Mesendoderm (in vitro differentiated cells): ENCODE data around the gene RNU1-4.
A peak's percentile ranks its signal among the peaks of the same experiment; 100 is the strongest.
"Not testable (repeated sequence)": the region's sequence is repeated elsewhere in the genome, so short reads cannot be mapped to it uniquely, and the experiment has no call there.

Experiments
- DNase-seq: peaks from one replicate; pipeline ENCODE4 v3.0.0; 2013
- H2AK5ac ChIP-seq: 2 replicates; pipeline ENCODE4 v1.6.1; 2013; ENCODE audit warnings: low read length, inconsistent platforms
- H2BK120ac ChIP-seq: 2 replicates; pipeline ENCODE4 v1.6.1; 2013; ENCODE audit warnings: low read depth, mild to moderate bottlenecking, low read length, moderate library complexity, mixed read lengths
- H2BK15ac ChIP-seq: replicated peaks from 2 replicates; pipeline ENCODE4 v1.6.1; 2013; ENCODE audit warnings: low read depth, mild to moderate bottlenecking, moderate library complexity
- H2BK5ac ChIP-seq: 2 replicates; pipeline ENCODE4 v1.6.1; 2013; ENCODE audit warnings: low read length, inconsistent platforms
- H3K18ac ChIP-seq: 2 replicates; pipeline ENCODE4 v1.6.1; 2013; ENCODE audit warnings: mild to moderate bottlenecking, low read length, mixed read lengths
- H3K23ac ChIP-seq: one replicate; pipeline ENCODE4 v1.6.1; 2013; ENCODE audit warnings: low read length
- H3K27ac ChIP-seq: 2 replicates; pipeline ENCODE4 v1.5.1; 2013; ENCODE audit warnings: low read depth, mild to moderate bottlenecking, inconsistent platforms, low read length, moderate library complexity
- H3K27me3 ChIP-seq: 2 replicates; pipeline ENCODE4 v1.6.1; 2013; ENCODE audit warnings: low read length, control low read depth, mild to moderate bottlenecking, inconsistent platforms; ENCODE audit not compliant: insufficient read depth, poor library complexity
- H3K36me3 ChIP-seq: 2 replicates; pipeline ENCODE4 v1.6.1; 2013; ENCODE audit warnings: low read length, inconsistent platforms; ENCODE audit not compliant: control insufficient read depth, insufficient read depth
- H3K4ac ChIP-seq: one replicate; pipeline ENCODE4 v1.6.1; 2013; ENCODE audit warnings: low read depth, mild to moderate bottlenecking, low read length, moderate library complexity
- H3K4me1 ChIP-seq: 2 replicates; pipeline ENCODE4 v1.6.1; 2013; ENCODE audit warnings: low read depth, low read length, inconsistent platforms; ENCODE audit not compliant: control insufficient read depth
- H3K4me2 ChIP-seq: 2 replicates; pipeline ENCODE4 v1.6.1; 2013; ENCODE audit warnings: low read length
- H3K4me3 ChIP-seq: 2 replicates; pipeline ENCODE4 v1.5.1; 2013; ENCODE audit warnings: mild to moderate bottlenecking, low read length
- H3K56ac ChIP-seq: one replicate; pipeline ENCODE4 v1.6.1; 2013; ENCODE audit warnings: low read length
- H3K79me1 ChIP-seq: 2 replicates; pipeline ENCODE4 v1.6.1; 2013; ENCODE audit warnings: low read length, inconsistent platforms
- H3K79me2 ChIP-seq: 2 replicates; pipeline ENCODE4 v1.6.1; 2013; ENCODE audit warnings: mild to moderate bottlenecking, low read length; ENCODE audit not compliant: control insufficient read depth, insufficient read depth
- H3K9ac ChIP-seq: 2 replicates; pipeline ENCODE4 v1.6.1; 2013; ENCODE audit warnings: low read length, inconsistent platforms
- H4K5ac ChIP-seq: one replicate; pipeline ENCODE4 v1.6.1; 2013; ENCODE audit warnings: low read length
- H4K8ac ChIP-seq: one replicate; pipeline ENCODE4 v1.6.1; 2013; ENCODE audit warnings: low read depth, mild to moderate bottlenecking, control low read depth, low read length, moderate library complexity
- WGBS: extraction: QIAGEN DNeasy Blood & Tissue Kit; methylation state at CpG from one replicate; pipeline ENCODE4 v1.1.7; 2013; ENCODE audit warnings: low lambda C conversion rate, missing lambda C conversion rate; ENCODE audit not compliant: insufficient coverage; ENCODE audit errors: extremely low coverage; 5-methylcytosine and 5-hydroxymethylcytosine counted together

The RNU1-4 gene

DNA sequence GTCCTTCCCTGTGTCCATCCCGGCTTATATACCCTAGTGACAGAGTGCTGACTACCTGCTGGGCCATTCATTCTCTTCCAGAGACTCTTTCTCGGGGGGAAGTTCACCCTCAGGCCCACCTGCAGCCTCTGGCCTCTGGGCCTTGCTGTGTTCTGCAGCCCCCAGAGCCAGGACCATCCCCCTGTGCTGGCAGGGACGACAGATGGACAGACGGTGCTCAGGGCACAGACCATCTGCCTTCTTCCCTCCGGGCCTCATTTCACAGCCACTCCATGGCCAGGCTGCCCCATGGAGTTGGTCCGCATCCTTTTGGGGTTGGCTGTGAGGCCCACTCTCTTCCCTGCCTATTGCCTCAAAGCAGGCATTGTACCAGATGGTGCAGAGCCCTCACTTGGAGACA lies 34.0 kb upstream of the RNU1-4 start:
- not testable (repeated sequence) for H3K23ac ChIP-seq, H3K4me2 ChIP-seq, H3K4me3 ChIP-seq, H3K27ac ChIP-seq, DNase-seq, H3K56ac ChIP-seq, H3K4me1 ChIP-seq, H4K5ac ChIP-seq, H2BK5ac ChIP-seq, H2BK120ac ChIP-seq, H4K8ac ChIP-seq, H3K9ac ChIP-seq, H3K4ac ChIP-seq, H3K79me2 ChIP-seq, H3K18ac ChIP-seq, H2BK15ac ChIP-seq, H3K27me3 ChIP-seq, H3K36me3 ChIP-seq, H2AK5ac ChIP-seq, H3K79me1 ChIP-seq
- no CpG with 5 or more reads among the region's 6 CpGs for WGBS

DNA sequence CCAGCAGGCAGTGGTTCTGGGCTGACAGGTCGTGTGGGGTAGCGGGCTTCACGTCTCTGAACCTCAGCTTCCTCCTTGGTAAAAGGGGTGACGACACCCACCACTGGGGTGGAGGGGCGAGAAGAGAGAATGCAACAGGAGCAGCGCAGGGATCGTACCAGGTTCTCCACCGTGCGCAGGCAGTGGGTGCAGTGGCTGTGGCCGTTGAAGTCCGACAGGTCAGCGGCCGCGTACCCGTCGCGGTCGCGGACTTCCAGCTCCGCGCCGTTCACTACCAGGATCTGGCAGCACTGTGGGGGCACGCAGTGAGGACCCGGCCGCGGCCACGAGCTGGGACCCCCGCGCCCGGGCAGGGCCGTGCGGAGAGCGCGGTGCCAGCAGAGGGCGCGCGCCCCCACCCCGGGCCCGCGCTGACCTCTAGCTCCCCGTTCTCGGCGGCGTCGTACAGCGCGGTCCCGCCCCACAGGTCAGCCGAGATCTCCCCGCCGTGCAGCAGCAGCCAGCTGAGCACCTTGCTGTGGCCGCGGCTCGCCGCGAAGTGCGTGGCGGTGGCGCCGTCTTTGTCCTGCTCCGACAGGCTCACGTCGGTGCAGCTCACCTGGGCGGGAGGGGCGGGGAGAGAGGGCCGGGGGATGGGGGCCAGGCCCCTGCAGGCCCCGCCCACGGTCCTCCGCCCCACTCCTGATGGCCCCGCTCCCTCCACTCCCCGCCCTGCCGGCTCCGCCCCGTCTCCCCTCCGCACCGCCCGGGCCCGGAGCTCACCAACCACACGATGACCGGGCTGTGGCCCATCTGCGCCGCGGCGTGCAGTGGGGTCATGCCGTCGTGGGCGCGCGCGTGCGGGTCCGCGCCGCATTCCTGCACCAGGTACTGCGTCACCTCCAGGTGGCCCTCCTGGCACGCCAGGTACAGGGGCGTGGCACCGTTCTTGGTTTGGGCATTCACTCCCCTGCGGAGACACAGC lies 32.9 kb upstream of the RNU1-4 start:
- H2BK5ac ChIP-seq, H2BK120ac ChIP-seq, H3K4me3 ChIP-seq, H3K23ac ChIP-seq, H4K8ac ChIP-seq, H3K79me2 ChIP-seq, H3K79me1 ChIP-seq, H3K27me3 ChIP-seq, H2AK5ac ChIP-seq, H3K36me3 ChIP-seq, H3K4ac ChIP-seq, H2BK15ac ChIP-seq, H3K18ac ChIP-seq, H3K4me1 ChIP-seq, DNase-seq, H4K5ac ChIP-seq, H3K4me2 ChIP-seq, H3K27ac ChIP-seq: not testable (repeated sequence)
- H3K9ac ChIP-seq = peak overlapping the region; percentile 36
- WGBS = no CpG with 5 or more reads among the region's 99 CpGs
- H3K56ac ChIP-seq = peak overlapping the region; percentile 73

DNA sequence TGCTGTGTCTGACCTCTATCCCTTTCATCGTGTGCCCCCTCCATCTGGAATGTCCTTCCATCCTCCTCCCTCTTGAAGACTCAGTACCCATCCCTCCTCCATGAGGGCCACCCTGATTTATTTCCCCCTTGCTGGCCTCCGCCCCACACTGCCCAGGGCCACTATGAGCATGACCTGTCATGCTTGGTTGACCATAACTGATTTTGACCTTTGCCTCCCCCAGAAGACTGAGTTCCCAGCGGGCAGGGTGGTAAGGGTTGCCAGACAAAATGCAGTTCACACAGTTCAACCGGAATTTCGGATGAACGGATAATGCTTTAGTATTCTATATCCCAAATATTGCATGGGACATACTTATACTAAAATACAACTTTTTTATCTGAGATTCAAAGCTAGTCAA lies 31.6 kb upstream of the RNU1-4 start:
- not testable (repeated sequence) for H2AK5ac ChIP-seq, H3K23ac ChIP-seq, H4K5ac ChIP-seq, H3K79me1 ChIP-seq, H3K4me3 ChIP-seq, H3K4me2 ChIP-seq, H3K79me2 ChIP-seq, H2BK120ac ChIP-seq, H3K9ac ChIP-seq, DNase-seq, H3K27me3 ChIP-seq, H3K18ac ChIP-seq, H3K27ac ChIP-seq, H2BK15ac ChIP-seq, H3K36me3 ChIP-seq, H2BK5ac ChIP-seq, H3K4ac ChIP-seq, H3K4me1 ChIP-seq, H3K56ac ChIP-seq, H4K8ac ChIP-seq
- WGBS = no CpG with 5 or more reads among the region's 6 CpGs

DNA sequence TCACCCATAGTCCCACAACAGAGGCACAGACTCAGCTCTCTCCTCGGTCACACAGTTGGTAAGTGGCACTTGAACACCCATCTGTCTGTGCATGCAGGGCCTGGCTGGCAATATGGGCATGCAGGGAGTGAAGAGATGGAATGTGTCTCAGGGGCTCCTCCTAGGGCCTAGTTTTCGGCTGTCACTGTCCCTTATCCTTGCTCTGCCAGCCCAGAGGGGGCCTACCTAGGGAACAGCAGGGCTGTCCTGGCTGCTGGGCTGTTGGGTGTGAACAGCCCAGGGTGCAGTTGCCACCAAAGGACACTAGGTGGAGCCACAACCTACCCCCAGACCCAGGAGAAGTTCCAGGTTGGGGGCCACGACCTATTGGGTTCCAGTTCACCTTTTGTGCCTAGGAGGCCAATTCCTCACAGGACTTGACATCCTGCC lies 30.6 kb upstream of the RNU1-4 start:
- not testable (repeated sequence) for H3K27ac ChIP-seq, H3K36me3 ChIP-seq, H3K79me1 ChIP-seq, H3K23ac ChIP-seq, H2BK5ac ChIP-seq, H3K4me3 ChIP-seq, H2BK120ac ChIP-seq, H4K8ac ChIP-seq, H2AK5ac ChIP-seq, H3K9ac ChIP-seq, H3K4ac ChIP-seq, H3K4me1 ChIP-seq, H3K79me2 ChIP-seq, H4K5ac ChIP-seq, H3K4me2 ChIP-seq, H2BK15ac ChIP-seq, H3K56ac ChIP-seq, H3K18ac ChIP-seq, H3K27me3 ChIP-seq
- peak; percentile 73 for DNase-seq
- WGBS = no CpG with 5 or more reads among the region's 3 CpGs

DNA sequence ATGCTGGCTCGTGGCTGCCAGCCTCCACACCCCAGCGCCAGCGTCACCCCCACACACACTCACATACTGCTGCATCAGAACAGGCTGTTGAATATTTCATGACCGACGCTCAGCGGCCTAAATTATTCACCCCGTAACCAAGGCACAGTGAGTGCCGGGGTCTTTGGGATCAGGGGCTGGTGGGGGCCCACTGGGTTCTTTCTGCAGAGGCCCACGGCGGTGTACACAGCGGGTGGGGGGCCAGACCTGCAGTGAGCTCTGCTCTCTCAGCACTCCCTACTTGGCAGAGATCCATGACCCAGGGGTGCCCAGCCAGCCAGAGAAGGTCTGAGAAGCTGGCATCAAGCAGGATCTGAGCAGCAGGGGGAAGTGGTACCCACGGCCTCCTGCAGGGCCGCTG lies 29.7 kb upstream of the RNU1-4 start:
- H3K27ac ChIP-seq = not testable (repeated sequence)
- no CpG with 5 or more reads among the region's 13 CpGs for WGBS

More for the DNA sequence above, 29.7 kb upstream of the RNU1-4 start:
- H3K4me3 ChIP-seq, H2BK5ac ChIP-seq, H4K8ac ChIP-seq, H4K5ac ChIP-seq, H3K23ac ChIP-seq, H3K79me1 ChIP-seq, H3K4ac ChIP-seq, H3K9ac ChIP-seq, H2AK5ac ChIP-seq, H3K36me3 ChIP-seq, H2BK15ac ChIP-seq, DNase-seq, H3K79me2 ChIP-seq, H2BK120ac ChIP-seq, H3K56ac ChIP-seq, H3K27me3 ChIP-seq, H3K18ac ChIP-seq, H3K4me2 ChIP-seq, H3K4me1 ChIP-seq: not testable (repeated sequence)
